Endothelial cell (in vitro differentiated cells): ENCODE results near the gene DNAJC3. TPM values are rescaled to one million over a fixed set of nuclear protein-coding genes. Genes with fewer than 3 reads are reported as not detected.

Source experiments
- DNase-seq: peaks from one replicate; pipeline ENCODE4 v3.0.0; 2021; ENCODE audit warnings: low spot score
- H3K27ac Mint-ChIP-seq: one replicate; pipeline ENCODE4 v1.8.0; 2021; ENCODE audit warnings: mixed read lengths, inconsistent platforms; ENCODE audit not compliant: unreplicated experiment
- H3K27me3 Mint-ChIP-seq: one replicate; pipeline ENCODE4 v1.8.0; 2021; ENCODE audit warnings: mild to moderate bottlenecking, moderate library complexity, mixed read lengths, inconsistent platforms; ENCODE audit not compliant: unreplicated experiment
- H3K36me3 Mint-ChIP-seq: one replicate; pipeline ENCODE4 v1.8.0; 2021; ENCODE audit warnings: mild to moderate bottlenecking, low read depth, mixed read lengths, inconsistent platforms; ENCODE audit not compliant: unreplicated experiment
- H3K4me1 Mint-ChIP-seq: one replicate; pipeline ENCODE4 v1.8.0; 2021; ENCODE audit warnings: mild to moderate bottlenecking, mixed read lengths, inconsistent platforms; ENCODE audit not compliant: unreplicated experiment
- H3K4me3 Mint-ChIP-seq: one replicate; pipeline ENCODE4 v1.8.0; 2021; ENCODE audit warnings: mild to moderate bottlenecking, mixed read lengths, inconsistent platforms; ENCODE audit not compliant: unreplicated experiment
- H3K9me3 Mint-ChIP-seq: one replicate; pipeline ENCODE4 v1.8.0; 2021; ENCODE audit warnings: mixed read lengths, inconsistent platforms; ENCODE audit not compliant: unreplicated experiment
- CTCF ChIP-seq: fragments of 200-600 bp; sonication (generic); IDR thresholded peaks from one replicate; pipeline ENCODE4 v1.5.0; 2021; ENCODE audit warnings: antibody characterized with exemption; ENCODE audit not compliant: unreplicated experiment
- total RNA-seq: library from RNA; stranded (reverse); fragmentation: NEBNext Ultra II Directional; extraction: Animal tissue kit (Norgen Biotek cat#: 25700); gene quantifications from one replicate; pipeline ENCODE4 v1.2.1, GENCODE V29; 2021; ENCODE audit not compliant: unreplicated experiment

The DNAJC3 gene
- total RNA-seq, 1 donor from 2014 or later = 50.3 TPM

GRCh38 chr13:95842898-95843297 is 166.0 kb downstream of the DNAJC3 start:
- H3K9me3 Mint-ChIP-seq = peaks cover 13% of the 10 kb centered on the region

More at GRCh38 chr13:95842898-95843297, 166.0 kb downstream of the DNAJC3 start:
- no peak for TF ChIP-seq CTCF
- no peak overlapping the region for H3K4me3 Mint-ChIP-seq
- H3K27me3 Mint-ChIP-seq = peaks cover 2% of the 10 kb centered on the region
- H3K27ac Mint-ChIP-seq = no peak overlapping the region
- H3K4me1 Mint-ChIP-seq = no peaks in the 10 kb centered on the region
- no peak for DNase-seq
- peaks cover 22% of the 10 kb centered on the region for H3K36me3 Mint-ChIP-seq

Other genes starting within 250 kb of the DNAJC3 start
- 1.6 TPM for gene CLDN10, start 124.4 kb upstream of the DNAJC3 start, total RNA-seq
- 39.7 TPM for gene DZIP1, start 32.4 kb upstream of the DNAJC3 start, total RNA-seq